NCI-H2081 treated with DMSO at 0.1 percent for 48 hours (cell line): ENCODE results near the gene PTOV1.

Experiments used
- DNase-seq: peaks from one replicate; lab custom pipeline; 2025; lab: John Stamatoyannopoulos, UW

PTOV1 gene

GRCh38 chr19:49858088-49858985, 7.4 kb downstream of the PTOV1 start:
- DNase-seq, result no peak

GRCh38 chr19:49859682-49860335, 8.8 kb downstream of the PTOV1 start:
- no peak for DNase-seq

DNA sequence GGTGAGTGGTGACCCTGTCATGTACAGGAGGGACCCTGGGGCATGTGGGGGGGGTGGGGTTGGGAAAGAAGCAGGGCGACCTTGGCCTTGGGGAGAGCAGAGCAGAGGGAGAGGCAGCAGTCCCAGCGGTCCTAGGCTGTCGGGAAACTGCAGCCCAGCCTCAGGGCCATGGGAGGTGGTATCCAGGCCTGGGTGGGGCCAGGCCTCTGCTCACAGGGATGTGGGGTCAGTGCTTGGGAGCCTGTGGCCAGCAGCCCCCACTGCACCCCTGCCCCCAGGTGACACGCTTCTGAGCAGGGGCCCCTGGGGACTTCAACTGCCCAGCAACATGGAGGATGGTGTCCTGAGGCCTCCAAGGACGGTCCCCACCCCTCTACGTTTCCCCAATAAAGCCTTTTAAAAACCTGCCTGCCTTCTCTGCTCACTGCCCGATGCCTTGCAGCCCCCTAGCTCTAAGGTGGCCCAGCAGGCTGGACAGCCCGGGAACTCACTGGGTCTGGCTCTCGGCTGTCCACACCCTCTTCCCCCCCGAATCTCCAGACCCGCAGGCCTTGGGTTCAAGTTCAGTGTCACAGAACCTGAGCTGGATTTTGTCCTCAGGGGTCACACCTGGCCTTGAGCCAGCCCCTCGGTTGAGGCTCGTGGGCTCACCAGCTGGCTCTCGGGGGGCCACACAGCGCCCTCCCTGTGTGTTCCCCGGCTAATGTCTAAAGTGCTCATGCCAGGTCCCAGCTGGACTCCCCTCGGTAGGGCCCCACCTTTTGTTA, 9.6 kb downstream of the PTOV1 start:
- no peak for DNase-seq

- no peak for DNase-seq
Observed at GRCh38 chr19:49861107-49861506, 10.1 kb downstream of the PTOV1 start.

DNA sequence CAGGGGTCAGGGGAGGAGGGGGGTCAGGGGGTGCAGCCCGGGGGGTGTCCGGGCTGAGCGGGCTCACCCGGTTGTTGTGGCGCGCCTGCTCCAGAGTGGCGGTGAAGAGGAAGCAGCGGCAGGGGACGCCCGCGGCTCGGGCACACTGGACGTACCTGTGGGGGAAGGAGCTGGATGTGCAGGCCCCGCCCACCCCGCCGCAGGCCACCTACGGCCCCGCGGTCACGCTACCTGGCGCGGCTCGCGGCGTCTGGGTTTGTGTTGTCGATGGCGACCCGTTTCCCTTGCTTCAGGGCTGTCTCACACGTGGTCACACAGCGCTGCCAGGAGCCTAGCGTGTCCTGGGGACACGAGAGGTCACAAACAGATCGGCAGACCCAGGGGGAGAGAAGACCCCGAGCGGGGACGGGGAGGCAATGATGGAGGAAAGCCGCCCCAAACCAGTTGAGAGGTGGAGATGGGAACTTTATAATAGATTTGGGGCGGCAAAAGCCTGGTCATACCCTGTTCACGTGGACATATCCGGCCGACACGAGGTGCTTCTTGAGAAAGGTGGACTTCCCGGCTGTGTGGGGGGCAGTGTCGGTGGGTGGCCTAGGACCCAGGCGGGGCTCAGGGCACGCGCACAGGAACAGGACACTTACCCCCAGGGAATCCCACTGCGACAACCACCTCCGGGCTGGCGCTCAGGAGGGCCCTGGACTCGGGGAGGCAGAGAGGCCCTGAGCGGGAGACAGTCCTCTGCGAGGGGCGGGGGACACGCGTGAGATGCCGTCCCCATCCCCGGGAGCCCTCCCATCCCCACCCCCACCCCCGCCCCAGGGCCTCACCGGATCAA, 10.8 kb downstream of the PTOV1 start:
- no peak for DNase-seq

- no peak for DNase-seq
Observed at GRCh38 chr19:49862391-49863253, 11.7 kb downstream of the PTOV1 start.

DNA sequence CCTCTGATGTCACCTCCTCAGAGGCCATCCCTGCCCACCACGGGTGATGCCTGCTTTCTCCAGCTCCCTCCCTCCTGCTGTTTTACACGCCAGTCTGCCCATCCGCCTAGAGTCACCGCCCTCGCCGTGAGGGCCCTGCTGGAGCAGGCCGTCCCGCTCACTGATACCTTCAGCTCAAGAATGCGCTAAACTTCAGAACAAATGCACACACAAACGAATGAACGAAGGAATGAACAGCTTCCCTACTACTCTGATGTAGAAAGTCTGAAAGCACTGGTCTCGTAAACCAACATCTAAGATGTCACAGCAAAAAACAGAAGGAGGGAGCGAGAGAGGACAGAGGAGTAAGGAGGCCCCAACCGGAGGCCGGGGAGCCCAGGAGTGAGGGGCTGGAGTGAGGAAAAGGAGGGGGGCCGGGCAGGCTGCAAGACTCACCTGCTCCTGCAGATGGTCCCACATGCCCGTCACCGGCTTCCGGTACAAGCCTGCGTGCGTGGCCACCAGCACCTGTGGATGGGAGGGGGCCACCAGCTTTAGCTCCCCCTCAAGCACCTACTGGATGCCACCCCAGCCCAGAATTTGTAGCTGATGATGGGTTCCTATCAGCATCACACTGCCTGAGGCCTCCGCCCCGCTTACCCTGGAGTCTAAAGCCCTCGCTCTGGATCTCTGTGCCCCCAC, 12.4 kb downstream of the PTOV1 start:
- no peak for DNase-seq

DNA sequence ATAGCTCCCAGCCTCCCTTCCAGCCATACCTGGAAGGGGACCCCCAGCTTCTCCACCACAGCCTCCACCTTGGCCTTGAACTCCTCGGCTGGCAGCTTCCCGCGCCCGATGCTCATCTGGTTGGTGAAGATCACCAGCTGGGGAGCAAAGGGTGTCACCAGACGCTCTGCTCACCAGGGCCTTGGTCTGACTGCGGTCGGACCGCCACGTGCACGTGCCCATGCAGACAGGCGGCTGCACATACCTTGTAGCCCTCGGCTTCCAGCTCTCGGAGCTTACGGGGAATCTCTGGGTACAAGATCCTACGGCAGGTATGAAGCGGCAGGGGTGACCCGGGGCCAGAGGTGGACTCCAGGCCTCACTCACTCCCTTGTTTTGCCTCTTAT, 13.0 kb downstream of the PTOV1 start:
- no peak for DNase-seq

- DNase-seq, result no peak
Observed at GRCh38 chr19:49864890-49865289, 13.9 kb downstream of the PTOV1 start.

DNA sequence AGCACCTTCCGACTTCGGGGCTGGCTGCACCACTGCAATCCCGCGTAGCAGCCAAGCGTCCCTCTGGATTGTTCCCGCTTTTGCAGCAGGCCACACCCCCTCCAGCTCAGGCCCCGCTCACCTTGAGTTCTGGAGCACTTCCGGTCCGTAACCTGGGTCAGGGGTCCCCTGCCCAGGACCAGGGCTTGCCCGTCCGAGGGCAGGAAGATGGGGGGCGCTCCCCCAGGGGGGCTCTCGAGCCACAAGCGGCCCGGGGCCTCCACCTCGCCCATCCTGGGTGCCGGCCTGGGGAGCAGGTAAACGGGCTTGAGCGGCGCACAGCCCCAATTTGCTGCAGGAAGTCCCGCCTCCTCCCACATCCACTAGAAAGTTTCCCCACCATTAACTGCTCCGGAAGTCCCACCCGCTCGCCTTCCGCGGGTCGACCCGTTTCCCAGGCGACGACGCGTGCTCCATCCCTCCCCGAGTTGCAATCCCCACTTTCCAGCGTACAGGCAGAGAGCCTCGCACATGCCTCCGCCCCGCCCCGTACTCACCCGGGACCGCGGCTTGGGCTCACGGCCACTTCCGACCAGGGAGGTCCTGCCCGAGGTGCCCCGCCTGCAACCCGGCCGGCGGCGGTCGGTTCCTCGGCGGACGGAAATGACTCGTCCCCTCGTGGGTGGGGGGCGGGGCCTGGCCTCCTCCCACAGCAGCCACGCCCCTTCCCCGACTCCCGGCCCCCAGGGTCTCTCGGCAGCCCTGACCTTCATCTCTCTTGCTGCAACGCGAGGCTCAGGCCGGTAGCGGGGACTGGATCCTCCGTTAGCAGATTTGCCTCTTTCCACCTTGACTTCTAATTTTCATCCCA, 16.2 kb downstream of the PTOV1 start, which contains the start of gene PNKP:
PNKP (minus strand) TSS at position 644 of the 850 bp plus-strand sequence; CDS start at position 272, 372 bp downstream.
- DNase-seq, result peak; percentile 56

- DNase-seq, result no peak
Observed at GRCh38 chr19:49869009-49869483, 18.1 kb downstream of the PTOV1 start.

DNA sequence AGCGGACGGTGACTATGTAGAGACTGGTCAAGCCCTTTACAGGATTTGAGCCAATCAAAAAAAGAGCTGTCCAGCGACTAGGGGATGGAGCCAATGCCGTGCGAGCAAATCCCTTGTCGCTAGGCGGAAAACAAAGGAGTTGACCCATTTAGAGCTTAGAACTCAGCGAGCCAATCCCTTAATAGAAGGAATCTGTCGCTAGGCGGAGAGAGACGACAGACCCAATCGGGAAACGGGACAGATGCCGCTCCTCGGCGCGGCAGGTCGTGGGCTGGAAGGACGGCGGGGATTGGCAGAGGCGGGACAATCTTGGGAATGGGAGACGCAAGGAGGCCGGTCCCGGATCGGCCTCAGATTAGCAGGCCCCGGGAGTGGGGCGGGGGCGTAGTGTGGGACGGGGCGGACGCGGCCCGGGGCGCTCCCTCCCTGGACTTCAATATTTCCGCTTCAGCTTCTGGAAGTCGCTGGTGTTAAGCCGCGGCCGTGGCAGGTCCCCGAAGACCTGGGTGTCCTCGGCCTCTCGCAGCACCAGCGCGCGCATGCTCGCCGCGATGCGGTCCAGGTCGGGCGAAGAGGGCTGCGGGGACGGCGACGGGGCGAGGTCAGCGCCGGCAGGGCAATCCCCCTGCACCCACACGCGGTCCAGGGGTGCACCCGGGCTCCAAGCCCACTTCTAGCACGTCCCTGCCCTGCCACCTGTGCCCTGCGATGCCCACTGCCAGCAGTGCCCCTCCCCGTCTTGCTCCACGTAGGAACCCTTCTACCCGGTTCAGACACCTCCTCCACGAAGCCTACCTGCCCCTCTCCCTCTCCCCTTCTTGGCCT, 18.7 kb downstream of the PTOV1 start:
- DNase-seq, result peak; percentile 99

DNA sequence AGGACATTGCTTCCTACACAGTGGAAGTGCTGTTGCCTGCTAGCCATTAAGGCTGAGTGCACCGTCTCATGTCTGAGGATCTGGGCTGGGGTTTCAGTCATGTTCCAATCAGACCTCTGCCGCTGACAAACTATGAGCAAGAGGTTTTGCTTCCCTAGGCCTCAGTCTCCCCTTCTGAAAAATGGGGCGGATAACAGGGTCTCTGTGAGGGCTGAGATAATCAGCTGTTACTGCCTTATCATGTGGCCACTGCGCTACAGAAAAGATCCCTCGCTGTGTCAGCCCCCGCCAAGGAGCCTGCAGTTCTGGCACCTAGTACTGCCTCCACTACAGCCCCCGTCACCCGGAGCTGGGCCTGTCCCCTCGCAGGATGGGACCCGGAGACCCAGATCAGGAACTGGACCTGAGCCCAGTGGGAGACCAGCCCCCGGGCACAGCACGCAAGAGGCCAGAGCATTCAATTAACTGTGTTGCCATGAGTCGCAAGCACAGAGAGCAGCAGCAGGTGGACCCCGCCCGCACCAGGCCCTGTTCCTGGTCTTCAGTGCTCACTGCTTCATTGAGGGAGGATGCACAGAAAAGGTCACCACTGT, 19.4 kb downstream of the PTOV1 start:
- no peak for DNase-seq

GRCh38 chr19:49871349-49871985, 20.5 kb downstream of the PTOV1 start:
- no peak for DNase-seq

- DNase-seq, result no peak
Observed at GRCh38 chr19:49872245-49873128, 21.5 kb downstream of the PTOV1 start.

- DNase-seq, result no peak
Observed at GRCh38 chr19:49873129-49873521, 22.2 kb downstream of the PTOV1 start.
